Fibroblast of upper back skin (primary cell): ENCODE measurements around the gene CAMK2D.

Source experiments
- DNase-seq: peaks from one replicate; pipeline ENCODE4 v3.0.0-alpha.2; 2013

The CAMK2D gene

DNA sequence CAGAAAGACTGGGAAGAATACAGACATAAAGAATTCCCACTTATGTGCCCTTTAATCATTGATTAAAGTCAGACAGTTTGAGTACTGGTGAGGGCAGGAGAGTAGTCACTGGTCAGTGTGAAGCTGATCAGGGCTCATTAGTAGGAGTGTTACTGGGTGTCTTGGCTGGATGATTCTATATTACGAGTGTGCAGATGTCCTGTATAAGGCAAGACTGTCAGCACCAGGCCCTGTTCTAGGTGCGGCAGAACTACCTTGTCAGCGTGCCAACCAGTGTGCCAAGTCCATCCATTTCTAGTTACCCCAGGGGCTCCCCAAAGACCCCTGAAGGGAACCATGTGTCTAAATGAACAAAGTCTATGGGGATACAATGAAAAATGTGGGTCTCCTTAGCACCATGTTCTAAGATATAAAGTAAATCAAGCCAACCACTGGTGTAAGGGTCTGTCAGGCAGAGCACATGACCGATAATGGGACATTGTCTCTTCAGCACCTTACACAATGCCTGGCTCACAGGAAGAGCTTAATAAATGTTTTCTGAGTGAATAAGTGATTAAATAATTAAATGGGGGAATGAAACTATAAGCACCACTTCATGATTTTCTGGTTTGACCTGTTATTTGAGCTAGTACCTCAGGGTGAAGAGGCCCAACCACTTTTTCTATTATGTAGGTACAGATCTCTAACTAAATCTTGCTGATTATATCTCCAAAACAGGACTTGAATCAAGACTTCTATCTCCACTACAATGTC, 205.0 kb downstream of the CAMK2D start:
- no peak for DNase-seq

DNA sequence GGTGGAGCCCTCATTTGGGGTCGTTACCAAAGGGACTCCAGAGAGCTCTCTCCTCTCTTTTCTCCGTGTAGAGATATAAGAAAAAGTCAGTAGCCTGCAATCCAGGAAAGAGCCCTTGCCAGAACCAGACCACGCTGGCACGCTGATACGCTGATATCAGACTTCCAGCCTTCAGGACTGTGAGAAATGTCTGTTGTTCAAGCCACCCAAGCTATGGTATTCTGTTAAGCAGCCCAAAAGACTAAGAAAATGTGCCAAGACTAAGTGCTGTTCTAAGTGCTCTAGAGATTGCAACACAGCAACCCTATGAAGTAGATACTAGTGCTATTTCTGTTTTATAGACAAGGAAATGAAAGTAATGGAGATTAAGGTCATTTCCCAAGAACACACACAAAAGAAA, 205.7 kb downstream of the CAMK2D start:
- no peak for DNase-seq

DNA sequence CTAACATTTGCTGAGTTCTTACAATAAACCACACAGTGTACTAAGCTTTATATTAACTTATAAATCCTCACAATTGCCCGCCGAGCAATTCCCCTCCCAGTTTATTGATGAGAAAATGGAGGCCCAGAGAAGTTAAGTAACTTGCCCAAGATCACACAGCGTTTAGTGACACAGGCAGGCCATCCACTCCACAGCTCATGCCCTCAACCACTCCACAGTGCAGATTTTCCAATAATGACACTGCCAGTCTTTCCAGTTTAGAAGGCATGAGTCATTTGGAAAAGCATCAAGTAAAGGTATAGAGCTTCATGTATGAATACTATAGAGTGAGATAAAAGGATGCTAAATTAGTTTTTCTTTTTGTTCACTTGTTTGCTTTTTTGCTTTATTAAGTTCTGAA, 208.5 kb downstream of the CAMK2D start:
- no peak for DNase-seq

DNA sequence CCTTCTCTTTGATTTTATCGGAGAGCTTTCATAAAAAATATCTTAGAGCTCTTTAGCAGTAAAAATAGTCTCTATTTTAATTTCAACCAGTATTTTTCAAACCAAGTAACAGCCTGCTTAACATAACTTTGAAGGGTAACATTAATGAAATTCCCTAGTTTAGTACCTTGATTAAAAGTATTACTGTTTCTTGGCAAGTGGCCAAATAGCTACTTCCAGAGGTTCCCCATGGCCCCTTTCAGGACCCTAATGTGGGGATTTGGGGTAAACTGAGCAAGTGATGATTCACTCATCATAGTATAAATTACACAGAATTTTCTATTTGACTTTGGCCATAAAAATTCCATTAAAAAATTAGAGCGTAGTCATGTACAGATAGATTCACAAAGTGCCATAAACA, 211.0 kb downstream of the CAMK2D start:
- DNase-seq, result no peak

DNA sequence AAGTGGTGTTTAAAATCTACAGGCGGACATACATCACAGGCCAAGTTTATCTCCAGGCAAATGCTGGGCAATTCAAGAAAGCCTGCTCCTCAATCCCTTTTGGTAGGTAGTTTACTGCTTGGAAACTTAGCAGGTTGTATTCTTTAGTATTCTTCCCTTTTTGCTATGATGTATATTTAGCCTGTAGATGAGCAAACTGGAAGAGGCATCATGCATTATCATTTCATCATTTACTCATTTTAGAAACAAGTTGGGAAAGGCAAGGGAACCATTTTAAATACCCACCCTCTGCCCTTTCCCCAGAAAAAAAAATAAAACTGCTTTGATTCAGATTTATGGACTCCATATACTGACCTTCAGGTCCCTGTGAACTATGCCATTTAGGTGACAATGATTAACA, 213.2 kb downstream of the CAMK2D start:
- no peak for DNase-seq

DNA sequence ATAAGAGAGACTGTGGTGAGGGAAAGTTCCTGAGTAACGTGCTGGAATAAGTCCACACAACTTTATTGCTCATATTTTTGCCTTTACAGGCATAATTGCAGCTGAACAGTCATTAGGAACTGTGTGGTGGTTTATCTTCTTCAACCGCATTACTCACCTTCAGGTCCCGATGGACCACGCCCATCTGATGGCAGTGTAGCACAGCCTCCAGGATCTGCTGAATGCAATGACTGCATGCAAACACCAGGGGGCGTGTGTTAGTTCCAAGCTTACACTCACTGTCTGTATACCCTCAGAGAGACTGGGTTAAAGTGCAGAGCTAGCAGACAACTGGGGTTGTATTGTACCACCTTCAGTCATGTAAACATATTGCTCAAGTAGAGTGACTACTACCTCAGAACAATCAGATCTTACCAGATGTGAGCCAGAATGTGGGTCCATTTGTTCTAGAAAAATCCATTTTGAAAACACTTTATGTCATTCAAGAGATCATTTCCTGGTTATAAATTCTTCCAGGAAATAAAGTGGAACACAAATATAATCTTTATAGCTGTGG, 214.0 kb downstream of the CAMK2D start:
- peak; percentile 95 for DNase-seq

DNA sequence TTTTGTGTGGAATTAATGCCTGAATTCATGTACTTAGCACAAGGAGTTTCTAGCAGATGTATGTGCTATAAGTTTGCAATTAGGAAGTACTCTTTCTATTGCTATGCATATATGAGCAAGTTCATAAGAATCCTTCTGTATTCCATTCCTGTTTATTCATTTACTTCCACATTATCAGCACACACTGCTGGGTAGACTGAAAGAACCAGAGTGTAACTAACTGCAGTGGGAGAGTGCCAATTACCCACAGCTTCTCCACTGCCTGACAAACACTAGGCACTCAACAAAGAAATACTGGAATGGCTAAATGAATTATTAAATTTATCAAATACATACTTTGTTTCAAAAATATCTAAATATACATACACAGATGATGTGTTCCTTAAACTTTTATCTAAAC, 219.6 kb downstream of the CAMK2D start:
- DNase-seq, result peak; percentile 33

DNA sequence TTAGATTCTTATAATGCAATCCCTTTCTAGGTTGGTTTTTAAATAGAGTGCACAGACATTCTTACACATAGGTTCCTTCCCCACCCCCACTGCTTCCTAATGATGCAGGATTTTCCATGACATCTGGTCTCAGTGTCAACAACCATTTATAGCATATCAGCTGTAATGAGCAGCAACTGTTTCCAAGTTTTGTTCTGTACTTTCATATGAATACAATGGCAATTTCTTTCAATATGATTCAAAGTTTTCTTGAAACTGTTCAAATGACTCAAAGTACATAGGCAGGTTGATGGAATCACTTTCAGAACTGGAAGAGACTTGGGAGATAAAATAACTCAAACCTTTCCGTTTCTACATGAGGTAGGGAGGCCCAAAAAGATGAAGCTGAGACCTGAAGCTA, 220.7 kb downstream of the CAMK2D start:
- DNase-seq, result peak; percentile 42

DNA sequence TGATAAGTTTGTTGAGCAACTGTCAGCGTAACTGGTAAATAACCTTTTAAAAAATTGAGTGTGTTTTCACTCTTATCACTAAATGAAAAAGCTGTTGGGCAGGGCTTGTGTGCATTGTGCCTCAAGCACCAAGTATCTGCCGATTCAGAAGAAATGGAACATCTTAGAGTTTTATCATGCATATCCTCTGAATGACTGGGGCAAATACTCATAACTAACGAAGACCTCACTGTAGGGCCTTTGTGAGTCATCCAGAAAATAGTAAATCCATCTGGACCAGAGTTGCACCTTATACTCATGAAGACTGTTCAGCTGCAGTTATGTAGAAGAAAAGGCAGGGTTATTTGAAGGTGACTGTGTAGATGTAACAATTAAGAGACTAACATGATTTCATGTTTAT, 222.1 kb downstream of the CAMK2D start:
- DNase-seq, result peak; percentile 76

DNA sequence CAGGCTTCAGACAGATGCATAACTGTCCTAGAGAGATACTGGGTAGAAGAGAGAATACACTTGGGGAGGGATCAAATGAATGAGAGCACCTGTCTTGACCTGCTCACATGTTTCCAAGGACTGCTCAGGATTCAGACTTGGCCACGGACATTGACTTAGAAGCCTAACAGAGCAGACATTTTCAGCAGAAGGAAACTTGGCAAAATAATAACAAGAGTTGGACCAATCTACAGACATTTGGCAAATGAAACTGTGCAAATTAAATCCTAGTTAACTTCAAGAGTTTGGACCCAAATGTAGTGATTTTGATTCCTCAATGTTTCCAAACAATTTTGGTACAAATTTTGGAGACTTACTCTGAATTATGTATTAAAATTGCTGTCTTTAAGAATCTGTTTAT, 223.9 kb downstream of the CAMK2D start:
- DNase-seq, result no peak

DNA sequence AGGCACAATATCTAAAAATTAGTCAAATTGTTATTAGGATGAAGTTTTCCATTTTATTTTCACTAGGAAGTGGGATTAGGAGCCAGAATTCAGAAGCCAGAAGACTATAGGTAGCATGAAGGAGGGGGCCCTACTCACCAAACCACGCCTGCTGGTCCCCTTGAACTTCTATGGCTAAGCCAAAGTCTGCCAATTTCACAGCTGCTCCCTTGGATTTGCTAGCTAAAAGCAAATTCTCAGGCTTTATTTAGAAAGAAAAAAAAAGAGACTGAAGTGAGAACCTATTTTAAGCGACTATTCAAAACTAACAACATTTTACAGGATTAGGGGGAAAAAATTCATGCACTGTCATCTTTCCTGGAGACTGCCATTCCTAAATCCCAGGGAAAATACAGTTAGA, 224.3 kb downstream of the CAMK2D start:
- DNase-seq, result no peak

DNA sequence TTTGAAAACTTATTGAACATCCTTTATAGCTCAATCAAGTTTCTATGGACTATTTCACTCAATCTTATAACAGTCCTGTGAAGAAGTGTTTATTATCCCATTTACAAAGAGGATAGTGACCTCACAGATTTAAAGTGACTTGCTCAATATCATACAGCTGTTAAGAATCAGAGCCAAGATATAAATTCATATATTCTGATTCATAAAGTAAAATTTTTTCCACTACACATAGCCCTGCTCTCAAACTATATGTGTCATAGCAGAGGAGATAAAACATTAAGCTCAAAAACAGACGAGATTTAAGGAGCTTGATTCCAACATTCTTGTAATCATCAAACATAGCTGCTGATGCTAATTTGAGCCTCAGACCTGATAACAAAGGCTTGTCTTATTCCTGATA, 226.8 kb downstream of the CAMK2D start:
- DNase-seq, result peak; percentile 63

DNA sequence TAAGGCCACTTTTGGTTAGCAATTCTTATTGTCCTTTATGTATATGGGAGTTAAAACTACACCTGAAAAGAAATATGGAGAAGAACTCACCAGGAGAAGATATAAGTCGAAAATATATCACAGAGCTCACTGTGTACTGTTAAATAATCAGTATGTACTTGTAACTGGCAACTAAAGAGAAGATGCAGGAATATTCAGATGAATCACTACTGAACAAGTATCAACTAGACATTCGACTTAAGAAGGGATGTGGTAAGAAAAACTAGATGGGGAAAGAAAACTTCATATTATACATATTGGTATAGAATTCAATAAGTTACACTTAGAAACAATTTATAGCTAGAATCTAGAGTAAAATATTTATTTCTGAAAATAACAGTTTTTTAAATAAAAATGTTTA, 230.0 kb downstream of the CAMK2D start:
- DNase-seq, result no peak

DNA sequence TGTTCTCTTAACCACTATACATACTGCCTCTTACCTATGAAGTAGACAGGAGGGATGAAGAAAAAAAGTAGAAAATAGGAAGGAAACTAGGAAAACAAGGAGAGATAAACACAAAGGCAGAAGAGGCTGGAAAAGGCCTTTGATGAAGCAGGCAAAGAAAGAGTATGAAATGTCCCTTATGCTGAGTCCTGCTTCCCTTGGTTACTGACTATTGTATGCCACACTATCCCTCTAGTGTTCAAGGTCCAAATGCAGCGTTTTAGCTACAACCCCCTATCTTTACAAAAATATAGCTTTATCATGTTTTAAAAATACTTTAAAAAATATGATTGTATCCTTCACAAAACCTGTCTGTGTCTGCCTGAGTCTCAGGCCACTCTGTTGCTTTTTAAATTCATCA, 233.1 kb downstream of the CAMK2D start:
- DNase-seq, result no peak

DNA sequence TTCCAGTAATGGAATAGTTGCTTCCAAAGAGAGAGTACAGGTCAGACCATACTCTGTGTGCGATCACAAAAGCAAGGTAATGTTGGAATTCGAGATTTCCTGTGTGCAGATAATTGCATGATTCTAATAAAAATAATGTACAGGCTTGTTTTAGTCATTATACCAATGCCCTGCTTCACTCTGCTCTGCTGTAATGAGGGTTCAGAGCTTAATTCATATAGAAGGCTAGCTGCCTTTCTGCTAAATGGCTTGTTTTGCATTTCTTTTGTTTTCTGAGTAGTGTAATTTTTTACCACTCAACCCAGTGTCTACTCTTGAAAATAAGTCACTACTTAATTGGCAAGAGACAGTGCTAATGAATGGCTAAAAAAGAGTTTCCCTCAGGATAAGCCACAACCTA, 236.0 kb downstream of the CAMK2D start:
- DNase-seq, result no peak

DNA sequence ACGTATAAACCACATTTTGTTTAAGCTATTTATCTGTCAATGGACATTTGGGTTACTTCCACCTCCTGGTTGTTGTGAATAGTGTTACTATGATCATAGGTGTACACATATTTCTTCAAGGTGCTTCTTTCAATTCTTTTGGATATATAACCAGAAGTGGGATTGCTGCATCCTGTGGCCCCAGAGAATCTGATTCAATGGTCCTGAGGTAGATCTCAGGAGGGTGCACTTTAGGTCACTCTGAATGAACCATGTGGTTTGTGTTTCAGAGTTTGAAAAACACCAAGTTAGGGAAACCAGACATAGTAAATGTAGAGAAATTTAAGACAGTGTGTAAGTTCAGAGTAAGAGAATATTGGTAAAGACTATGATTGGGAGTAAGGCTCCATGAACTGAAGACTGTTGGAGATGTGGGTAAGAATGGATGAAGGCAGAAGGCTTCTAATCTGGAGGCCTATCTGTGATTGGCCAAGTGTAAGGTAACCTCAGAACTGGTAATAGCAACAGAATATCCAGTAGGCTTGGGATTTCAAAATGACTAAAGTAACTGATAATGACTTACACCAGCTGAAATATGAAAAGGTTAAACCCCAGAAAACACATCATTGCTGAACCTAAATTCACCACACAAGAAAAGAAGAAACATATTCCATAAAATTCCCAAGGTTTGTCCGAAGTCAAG, 236.9 kb downstream of the CAMK2D start:
- no peak for DNase-seq

DNA sequence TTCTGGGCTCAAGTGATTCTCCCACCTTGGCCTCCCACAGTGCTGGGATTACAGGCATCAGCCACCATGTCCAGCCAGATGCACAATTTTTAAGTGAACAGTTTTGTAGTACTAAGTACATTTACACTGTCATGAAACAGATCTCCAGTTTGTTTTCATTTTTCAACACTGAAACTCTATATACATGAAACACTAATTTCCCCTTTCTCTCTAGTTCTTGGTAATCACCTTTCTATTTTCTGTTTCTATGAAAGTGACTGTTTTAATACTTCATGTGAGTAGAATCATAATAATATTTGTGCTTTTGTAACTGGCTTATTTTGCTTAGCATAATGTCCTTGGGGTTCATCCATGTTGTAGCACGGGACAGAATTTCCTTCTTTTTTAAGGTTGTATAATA, 237.4 kb downstream of the CAMK2D start:
- DNase-seq, result no peak

DNA sequence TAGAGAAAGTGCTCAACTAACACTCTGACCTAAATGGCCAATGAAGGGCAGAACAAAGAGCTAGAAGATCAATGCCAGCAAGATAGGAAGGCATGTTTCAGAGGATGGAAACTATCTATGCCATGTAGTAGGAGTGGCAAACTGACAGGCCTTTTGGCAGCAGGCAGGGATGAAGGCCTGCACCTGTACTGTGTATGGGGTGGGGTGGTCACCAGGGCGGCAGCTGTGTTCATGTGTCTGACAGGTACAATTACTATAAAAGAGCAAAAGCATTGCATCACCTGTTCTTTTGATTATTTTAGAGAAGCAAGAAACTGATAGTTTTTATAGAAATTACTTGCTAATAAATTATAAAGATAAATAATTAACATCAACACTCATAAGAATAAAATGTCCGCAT, 239.1 kb downstream of the CAMK2D start:
- no peak for DNase-seq

DNA sequence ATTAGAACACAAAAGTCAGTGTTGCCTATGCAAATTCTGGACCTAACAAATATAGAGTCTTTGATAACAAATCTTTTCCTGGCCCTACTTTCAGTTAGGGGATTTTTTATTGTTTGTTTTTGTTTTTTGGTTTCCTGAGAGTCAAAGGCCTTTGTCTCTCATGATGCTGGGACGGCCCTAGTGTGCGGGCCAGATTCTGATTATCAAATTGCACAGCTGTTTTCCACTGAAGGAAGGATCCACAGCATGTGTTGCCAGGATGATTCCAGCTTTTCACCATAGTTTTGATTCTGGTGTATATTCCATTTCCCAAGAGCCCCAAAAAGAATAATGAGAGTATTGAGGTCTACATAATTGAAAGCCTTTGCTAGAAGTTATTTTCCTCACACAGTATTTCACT, 248.2 kb downstream of the CAMK2D start:
- DNase-seq, result no peak

DNA sequence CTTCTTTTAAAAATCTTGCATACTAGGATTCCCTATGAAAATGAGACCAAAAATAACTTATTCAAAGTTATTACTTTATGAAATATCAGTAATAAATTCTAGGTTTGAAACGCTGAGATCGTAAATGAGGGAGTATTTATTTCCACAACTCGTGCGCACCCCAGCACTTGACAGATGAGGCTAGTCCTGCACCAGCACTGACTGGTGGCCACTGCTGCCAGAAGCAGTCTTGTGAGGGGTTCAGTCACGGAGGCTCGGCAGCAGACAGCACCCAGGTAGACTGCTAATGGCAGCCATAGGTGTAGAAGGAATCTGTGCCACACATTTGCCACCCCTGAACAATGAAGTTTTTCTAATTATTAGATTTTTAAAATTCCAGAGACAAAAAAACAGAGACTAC, 248.7 kb downstream of the CAMK2D start:
- no peak for DNase-seq

DNA sequence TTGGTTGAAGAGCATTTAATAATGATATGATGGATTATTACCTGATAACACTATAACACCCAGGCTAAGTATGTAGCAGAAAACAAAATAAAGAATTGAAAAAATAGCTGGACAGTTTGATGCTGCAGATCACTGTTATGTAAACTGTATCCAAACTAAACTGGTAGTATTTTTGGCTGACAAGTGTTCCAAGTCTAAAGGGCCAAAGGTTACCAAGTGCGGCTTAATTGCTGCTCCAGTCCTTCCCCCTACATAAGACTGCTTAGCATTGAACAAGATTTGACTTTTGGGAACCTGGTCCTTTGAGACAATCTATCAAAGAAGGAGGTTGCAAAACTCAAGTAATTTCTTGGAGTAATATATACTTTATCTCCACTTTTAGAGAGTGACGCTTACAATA, 249.6 kb downstream of the CAMK2D start:
- no peak for DNase-seq

DNA sequence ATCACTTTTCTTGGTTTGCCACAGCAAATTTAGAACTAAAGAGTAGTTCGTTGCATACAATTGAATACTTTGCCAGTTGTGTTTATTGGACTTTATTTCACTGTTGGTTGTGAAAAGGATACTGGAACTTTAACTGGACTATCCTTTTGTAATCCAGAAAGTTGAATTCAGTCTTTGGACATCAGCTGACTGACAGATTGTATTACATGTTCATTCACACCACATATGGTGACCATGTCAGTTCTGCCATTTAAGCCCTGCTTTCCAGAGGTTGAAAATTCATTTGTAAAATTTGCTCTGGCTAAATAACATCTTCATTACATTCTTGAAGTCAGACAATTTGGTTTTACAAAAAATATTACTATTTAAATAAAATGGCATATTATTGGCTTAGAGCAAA, 251.7 kb downstream of the CAMK2D start:
- DNase-seq, result no peak

DNA sequence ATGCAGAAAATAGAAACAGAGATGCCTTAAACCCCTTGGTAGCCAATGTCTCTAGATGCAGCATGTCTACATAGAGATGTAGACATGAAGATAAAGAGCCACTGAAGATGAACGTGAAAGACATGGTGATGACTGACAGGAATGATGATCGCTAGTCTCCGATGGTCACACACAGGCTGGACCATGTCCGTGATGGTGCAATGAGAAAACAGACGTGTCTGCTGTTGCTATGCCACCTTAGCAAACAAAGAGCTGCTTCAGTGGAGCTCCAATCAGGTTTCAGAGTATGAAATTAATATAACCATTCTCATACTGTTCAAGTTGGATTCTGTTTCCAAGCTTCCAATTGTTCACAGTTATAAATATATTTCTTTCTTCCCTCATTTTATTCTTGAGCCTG, 256.5 kb downstream of the CAMK2D start:
- no peak for DNase-seq

DNA sequence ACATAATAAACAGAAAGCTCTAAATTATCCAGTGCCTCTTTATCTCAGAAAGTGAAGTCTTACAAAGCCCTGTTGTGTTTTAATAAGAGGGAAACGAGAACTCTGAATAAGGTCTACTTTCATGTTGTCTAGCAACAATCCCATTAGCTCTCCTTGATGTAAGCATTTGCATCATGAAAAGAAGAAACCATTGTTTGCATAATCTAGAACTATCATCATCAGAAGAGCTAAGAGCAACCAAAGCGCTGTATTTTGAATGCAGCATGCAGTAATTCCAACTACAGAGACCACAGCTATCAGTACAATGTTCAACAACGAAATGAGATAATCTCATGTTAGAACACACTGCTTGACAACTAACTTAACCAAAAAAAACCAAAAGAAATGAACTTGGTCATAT, 257.1 kb downstream of the CAMK2D start:
- no peak for DNase-seq

DNA sequence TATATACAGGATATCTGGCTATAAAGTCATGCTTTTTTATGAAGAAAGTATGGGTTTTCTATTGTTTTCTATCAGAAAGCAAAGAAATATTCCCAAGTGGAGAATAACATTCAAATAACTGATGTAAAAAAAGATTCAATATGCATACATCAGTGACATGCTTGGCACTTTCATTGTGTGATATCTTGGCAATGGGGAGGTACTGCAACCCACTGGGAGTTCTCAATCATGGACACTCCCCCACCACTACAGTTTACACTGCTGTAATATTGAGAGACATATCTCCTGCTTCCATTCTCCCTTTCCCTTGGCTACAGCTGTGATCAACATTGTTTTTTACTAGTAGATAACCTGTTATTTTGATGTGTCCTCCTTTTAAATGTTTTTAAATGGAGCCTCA, 257.8 kb downstream of the CAMK2D start:
- no peak for DNase-seq
